Stimulated activated CD8-positive, alpha-beta memory T cell treated with anti-CD3 and anti-CD28 coated beads, Interleukin-2, amount 100 ng/mL, for 1 hour (primary cell): Measurements from ENCODE around the gene LRRN3.

ENCODE experiments used
- DNase-seq, 2 donors: peaks; one replicate each; pipeline ENCODE4 v3.0.0-alpha.2; 2020; ENCODE audit warnings: low read depth in 2 of 2

Gene LRRN3

GRCh38 chr7:111080495-111081105, 10.3 kb upstream of the LRRN3 start:
- no peak for DNase-seq

- no peak for DNase-seq
Measured at GRCh38 chr7:111081546-111082267, 9.2 kb upstream of the LRRN3 start.

GRCh38 chr7:111082351-111082750, 8.6 kb upstream of the LRRN3 start:
- no peak for DNase-seq

GRCh38 chr7:111083413-111083812, 7.5 kb upstream of the LRRN3 start:
- no peak for DNase-seq

- DNase-seq: no peak
Measured at GRCh38 chr7:111085356-111085755, 5.6 kb upstream of the LRRN3 start.

GRCh38 chr7:111086532-111086931, 4.4 kb upstream of the LRRN3 start:
- no peak for DNase-seq

GRCh38 chr7:111088328-111088727, 2.6 kb upstream of the LRRN3 start:
- no peak for DNase-seq

- DNase-seq: no peak
Measured at GRCh38 chr7:111089822-111090426, 1.0 kb upstream of the LRRN3 start.

GRCh38 chr7:111091593-111092358, 849 bp downstream of the LRRN3 start:
- no peak for DNase-seq

GRCh38 chr7:111092406-111093236, 1.7 kb downstream of the LRRN3 start:
- DNase-seq: no peak

GRCh38 chr7:111093496-111093895, 2.6 kb downstream of the LRRN3 start:
- DNase-seq: no peak

- no peak for DNase-seq
Measured at GRCh38 chr7:111094419-111094818, 3.5 kb downstream of the LRRN3 start.

- no peak for DNase-seq
Measured at GRCh38 chr7:111096997-111097396, 6.1 kb downstream of the LRRN3 start.

- peak in 1 of 2 donors; percentile 24 for DNase-seq
Measured at GRCh38 chr7:111098011-111098925, 7.3 kb downstream of the LRRN3 start.

GRCh38 chr7:111098926-111099250, 8.0 kb downstream of the LRRN3 start:
- DNase-seq: no peak

- no peak for DNase-seq
Measured at GRCh38 chr7:111101856-111102646, 11.1 kb downstream of the LRRN3 start.

- no peak for DNase-seq
Measured at GRCh38 chr7:111103136-111103535, 12.2 kb downstream of the LRRN3 start.

- no peak for DNase-seq
Measured at GRCh38 chr7:111103678-111104274, 12.8 kb downstream of the LRRN3 start.

GRCh38 chr7:111104710-111105109, 13.8 kb downstream of the LRRN3 start:
- no peak for DNase-seq
